Endothelial cell (in vitro differentiated cells): ENCODE data around the gene CACNG7. TPM values are rescaled to one million over a fixed set of nuclear protein-coding genes. Genes with fewer than 3 reads are reported as not detected.
"Not testable (repeated sequence)": the region's sequence is repeated elsewhere in the genome, so short reads cannot be mapped to it uniquely, and the experiment has no call there.

Source experiments
- DNase-seq: peaks from one replicate; pipeline ENCODE4 v3.0.0; 2021; ENCODE audit warnings: low spot score
- H3K27ac Mint-ChIP-seq: one replicate; pipeline ENCODE4 v1.8.0; 2021; ENCODE audit warnings: mixed read lengths, inconsistent platforms; ENCODE audit not compliant: unreplicated experiment
- H3K27me3 Mint-ChIP-seq: one replicate; pipeline ENCODE4 v1.8.0; 2021; ENCODE audit warnings: mild to moderate bottlenecking, moderate library complexity, mixed read lengths, inconsistent platforms; ENCODE audit not compliant: unreplicated experiment
- H3K36me3 Mint-ChIP-seq: one replicate; pipeline ENCODE4 v1.8.0; 2021; ENCODE audit warnings: mild to moderate bottlenecking, low read depth, mixed read lengths, inconsistent platforms; ENCODE audit not compliant: unreplicated experiment
- H3K4me1 Mint-ChIP-seq: one replicate; pipeline ENCODE4 v1.8.0; 2021; ENCODE audit warnings: mild to moderate bottlenecking, mixed read lengths, inconsistent platforms; ENCODE audit not compliant: unreplicated experiment
- H3K4me3 Mint-ChIP-seq: one replicate; pipeline ENCODE4 v1.8.0; 2021; ENCODE audit warnings: mild to moderate bottlenecking, mixed read lengths, inconsistent platforms; ENCODE audit not compliant: unreplicated experiment
- H3K9me3 Mint-ChIP-seq: one replicate; pipeline ENCODE4 v1.8.0; 2021; ENCODE audit warnings: mixed read lengths, inconsistent platforms; ENCODE audit not compliant: unreplicated experiment
- CTCF ChIP-seq: fragments of 200-600 bp; sonication (generic); IDR thresholded peaks from one replicate; pipeline ENCODE4 v1.5.0; 2021; ENCODE audit warnings: antibody characterized with exemption; ENCODE audit not compliant: unreplicated experiment
- total RNA-seq: library from RNA; stranded (reverse); fragmentation: NEBNext Ultra II Directional; extraction: Animal tissue kit (Norgen Biotek cat#: 25700); gene quantifications from one replicate; pipeline ENCODE4 v1.2.1, GENCODE V29; 2021; ENCODE audit not compliant: unreplicated experiment

The CACNG7 gene
- total RNA-seq, 1 donor from 2014 or later, result 0.51 TPM

GRCh38 chr19:53944933-53945332 lies 35.9 kb downstream of the CACNG7 start:
- Mint-ChIP-seq H3K4me1 (peaks cover 8% of the 10 kb centered on the region), H3K27ac (no peak overlapping the region), H3K4me3 (peak overlapping the region; percentile 39), H3K27me3 (peaks cover 16% of the 10 kb centered on the region), H3K9me3 (no peaks in the 10 kb centered on the region), H3K36me3 (no peaks in the 10 kb centered on the region)
- DNase-seq, result no peak
- no peak for TF ChIP-seq CTCF

DNA sequence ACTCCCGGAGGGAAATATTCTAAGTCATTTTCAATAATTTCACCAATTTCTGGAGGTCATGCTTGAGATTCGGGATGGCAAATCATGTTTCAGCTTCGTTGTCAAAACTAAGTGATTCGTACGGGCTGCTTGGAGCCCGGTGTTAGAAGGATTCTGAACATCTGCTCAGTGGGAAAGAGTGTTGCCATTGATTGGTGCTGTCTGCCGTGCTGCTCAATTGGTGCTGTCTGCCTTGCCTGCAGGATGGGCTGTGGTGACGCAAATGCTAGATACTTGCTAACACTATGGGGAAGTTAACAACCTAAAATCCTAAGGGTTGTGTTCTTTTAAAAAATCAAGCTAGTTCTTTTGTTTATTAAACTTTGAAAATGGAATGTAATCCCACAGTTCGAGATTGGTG lies 36.4 kb downstream of the CACNG7 start:
- H3K4me3 Mint-ChIP-seq, result peak overlapping the region; percentile 86
- no peaks in the 10 kb centered on the region for H3K9me3 Mint-ChIP-seq
- TF ChIP-seq CTCF, result no peak
- peak overlapping the region; percentile 15 for H3K27ac Mint-ChIP-seq
- H3K36me3 Mint-ChIP-seq, result no peaks in the 10 kb centered on the region
- peaks cover 16% of the 10 kb centered on the region for H3K27me3 Mint-ChIP-seq
- DNase-seq, result peak; percentile 31
- peaks cover 8% of the 10 kb centered on the region for H3K4me1 Mint-ChIP-seq

DNA sequence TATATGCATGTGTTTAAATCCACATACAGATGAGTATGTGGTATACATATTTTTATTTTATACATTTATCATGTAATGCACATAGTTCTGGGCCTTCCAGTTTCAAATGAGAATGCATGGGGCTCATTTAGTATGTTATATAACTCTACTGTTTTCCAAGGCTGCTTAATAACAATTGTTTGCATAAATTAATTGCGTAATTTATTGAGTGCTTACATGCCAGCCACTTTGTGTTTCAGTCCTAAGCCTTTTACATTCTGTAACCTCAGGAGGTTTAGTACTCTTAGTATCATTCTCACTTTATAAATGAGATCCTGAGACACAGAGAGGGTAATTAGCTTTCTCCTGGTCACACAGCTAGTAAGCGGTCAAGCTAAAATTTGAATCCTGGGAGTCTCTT lies 36.9 kb downstream of the CACNG7 start:
- Mint-ChIP-seq H3K4me3 (peak overlapping the region; percentile 86), H3K27me3 (peaks cover 16% of the 10 kb centered on the region), H3K4me1 (peaks cover 9% of the 10 kb centered on the region), H3K36me3 (no peaks in the 10 kb centered on the region), H3K27ac (no peak overlapping the region), H3K9me3 (no peaks in the 10 kb centered on the region)
- no peak for DNase-seq
- no peak for TF ChIP-seq CTCF

DNA sequence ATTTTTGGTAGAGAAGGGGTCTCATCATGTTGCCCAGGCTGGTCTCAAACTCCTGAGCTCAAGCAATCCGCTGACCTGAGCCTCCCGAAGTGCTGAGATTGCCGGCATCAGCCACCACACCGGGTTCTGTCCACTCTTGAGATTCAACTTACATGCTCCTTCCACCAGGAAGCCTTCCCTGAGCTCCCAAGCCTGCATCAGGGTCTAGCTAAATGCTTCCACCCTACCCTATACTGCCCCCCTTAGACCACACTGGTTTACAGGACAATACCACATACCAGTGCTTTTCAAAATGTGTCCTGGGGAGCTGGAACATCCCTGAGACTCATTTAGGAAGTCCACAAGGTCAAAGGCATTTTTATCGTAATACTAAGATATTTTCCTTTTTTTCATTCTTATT lies 38.5 kb downstream of the CACNG7 start:
- DNase-seq, result peak; percentile 30
- H3K4me1 Mint-ChIP-seq, result peaks cover 21% of the 10 kb centered on the region

DNA sequence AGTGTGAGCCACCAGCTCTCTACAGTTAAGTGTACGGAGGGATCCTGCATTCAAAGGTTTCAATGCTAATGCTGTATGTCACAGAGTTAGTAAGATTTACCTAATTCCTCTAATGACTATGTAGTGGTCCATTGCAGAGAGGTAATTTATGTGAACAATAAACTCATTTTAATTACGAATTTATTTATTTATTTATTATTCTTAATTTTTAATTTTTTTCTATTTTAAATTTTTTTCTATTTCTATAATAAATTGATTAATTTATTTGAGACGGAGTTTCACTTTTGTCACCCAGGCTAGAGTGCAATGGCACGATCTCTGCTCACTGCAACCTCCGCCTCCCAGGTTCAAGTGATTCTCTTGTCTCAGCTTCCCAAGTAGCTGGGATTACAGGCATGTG lies 39.5 kb downstream of the CACNG7 start:
- not testable (repeated sequence) for H3K9me3 Mint-ChIP-seq, H3K27ac Mint-ChIP-seq, DNase-seq, H3K4me3 Mint-ChIP-seq, H3K36me3 Mint-ChIP-seq, H3K27me3 Mint-ChIP-seq
- peaks cover 20% of the 10 kb centered on the region for H3K4me1 Mint-ChIP-seq

More for the DNA sequence above, 38.5 kb downstream of the CACNG7 start:
- peaks cover 13% of the 10 kb centered on the region for H3K27me3 Mint-ChIP-seq
- TF ChIP-seq CTCF, result no peak
- no peak overlapping the region for H3K4me3 Mint-ChIP-seq
- no peaks in the 10 kb centered on the region for H3K9me3 Mint-ChIP-seq
- H3K27ac Mint-ChIP-seq, result no peak overlapping the region
- peaks cover 3% of the 10 kb centered on the region for H3K36me3 Mint-ChIP-seq
